Measurements from ENCODE around the gene DOCK2. TPM values are rescaled to one million over a fixed set of nuclear protein-coding genes. Genes with fewer than 3 reads are reported as not detected.

DOCK2 gene
- total and polyA plus RNA-seq, 9 of the 15 experiments (the other 6 are each of a cell fraction or from before 2014, with no cell fraction given) = 4.5 to 42.6 (median 20.5) TPM

GRCh38 chr5:169751490-169751889 is 114.4 kb downstream of the DOCK2 start:
- no peak overlapping the region for H3K4me3 ChIP-seq
- no peaks in the 10 kb centered on the region for H3K27me3 ChIP-seq (ENCODE audit: control insufficient read depth in 2 of 2, insufficient read depth in 2 of 2, low read length in 2 of 2)
- no peaks in the 10 kb centered on the region for H3K9me1 ChIP-seq (ENCODE audit: control insufficient read depth, insufficient read depth, low read length)
- H3K27ac ChIP-seq (ENCODE audit: extremely low read depth, low read depth, low read length) = no peak overlapping the region
- H3K79me2 ChIP-seq (ENCODE audit: control insufficient read depth, insufficient read depth, low read length) = no peaks in the 10 kb centered on the region
- peaks cover 0 to 13% of the 10 kb centered on the region in 2 experiments; a peak in 3 of 5 replicates for H3K4me1 ChIP-seq (replicated peaks in 1 of 2; ENCODE audit: control insufficient read depth in 2 of 2, insufficient read depth in 2 of 2, low read length in 2 of 2)
- no peak overlapping the region for H3K9ac ChIP-seq (ENCODE audit: insufficient read depth in 1 of 2, low read depth in 2 of 2, low read length in 2 of 2)
- H2AFZ ChIP-seq (ENCODE audit: low read depth, low read length) = no peak overlapping the region
- DNase-seq (ENCODE audit: extremely low read depth in 1 of 4, low spot score in 3 of 4) (no peak), FAIRE-seq (no peak), ATAC-seq (no peak)
- H3K4me2 ChIP-seq (ENCODE audit: insufficient read depth, low read length) = no peak overlapping the region
- POLR2A ChIA-PET = interaction anchor here (0.8 kb wide), 1 partner anchor 12 kb away, joined by 3 read pairs; no protein-coding TSS in a partner anchor
- no TSS peak for BruUV-seq (replicated peaks)
- no peaks in the 10 kb centered on the region for H3K9me3 ChIP-seq (replicated peaks; ENCODE audit: control insufficient read depth, insufficient read depth, low read depth, low read length)
- in situ Hi-C loops (cut with MboI) = no loop called here
- WGBS (ENCODE audit: insufficient coverage, low coverage, missing lambda C conversion rate) = 84% methylated on average over 4 of the region's 4 CpGs
- H4K20me1 ChIP-seq (replicated peaks; ENCODE audit: control insufficient read depth, insufficient read depth, low read length) = no peaks in the 10 kb centered on the region
- peaks cover 5% of the 10 kb centered on the region; the same call in 2 of the 3 replicates for H3K36me3 ChIP-seq (ENCODE audit: control insufficient read depth, insufficient read depth, low read length)
- intact Hi-C loops (cut with micrococcal nuclease) = no loop called here
- CTCF ChIA-PET (ENCODE audit: low intra/inter-chr PET ratio) = no interaction called here
- TF ChIP-seq SIN3A (IDR thresholded peaks at IDR 0.05; ENCODE audit: borderline replicate concordance in 2 of 2, control insufficient read depth in 1 of 2, low read depth in 2 of 2, low read length in 2 of 2) = no peak
- no peak for TF ChIP-seq ZNF589 (CRISPR knock-in tag; IDR thresholded peaks at IDR 0.05; ENCODE audit: low read depth)
- no peak for TF ChIP-seq ZNF76 (CRISPR knock-in tag; IDR thresholded peaks at IDR 0.05; ENCODE audit: borderline replicate concordance)
- no peak for TF ChIP-seq TARDBP (IDR thresholded peaks at IDR 0.05)
- no peak for TF ChIP-seq POLR2AphosphoS5 (IDR thresholded peaks at IDR 0.05; ENCODE audit: control insufficient read depth, insufficient read depth, low read depth, low read length)
- no peak for TF ChIP-seq SMAD1 (IDR thresholded peaks at IDR 0.05; ENCODE audit: low read depth, low read length, partially characterized antibody)
- TF ChIP-seq PHF8 (IDR thresholded peaks at IDR 0.05; ENCODE audit: borderline replicate concordance, low read length) = no peak
- no peak for TF ChIP-seq SMARCE1 (IDR thresholded peaks at IDR 0.05)
- TF ChIP-seq PKNOX1 (IDR thresholded peaks at IDR 0.05) = no peak
- TF ChIP-seq VEZF1 (CRISPR knock-in tag; IDR thresholded peaks at IDR 0.05) = no peak
- TF ChIP-seq ZBTB12 (CRISPR knock-in tag; IDR thresholded peaks at IDR 0.05) = no peak
- TF ChIP-seq ZNF232 (CRISPR knock-in tag; IDR thresholded peaks at IDR 0.05) = no peak
- TF ChIP-seq ZNF316 (IDR thresholded peaks at IDR 0.05) = no peak
- no peak for TF ChIP-seq CBFB (CRISPR knock-in tag; IDR thresholded peaks at IDR 0.05)
- no peak for TF ChIP-seq PHB (CRISPR knock-in tag; IDR thresholded peaks at IDR 0.05)
- TF ChIP-seq ATF3 (IDR thresholded peaks at IDR 0.05) = no peak
- no peak for TF ChIP-seq ATF3 (CRISPR knock-in tag; conservative IDR thresholded peaks at IDR 0.05)
- no peak for TF ChIP-seq MITF (IDR thresholded peaks at IDR 0.05)
- TF ChIP-seq NFXL1 (CRISPR knock-in tag; IDR thresholded peaks at IDR 0.05) = no peak

Data from K562 (cell line).